Endothelial cell of umbilical vein (primary cell): ENCODE measurements around the gene JAZF1. TPM values are rescaled to one million over a fixed set of nuclear protein-coding genes. Genes with fewer than 3 reads are reported as not detected.

Experiments used
- BruUV-seq: library from RNA; stranded (reverse); fragments of 400-500 nt; replicated peaks from 2 replicates; lab custom pipeline; 2021; lab: Mats Ljungman, UMichigan
- CTCF ChIA-PET: fragments of 300-600, 350-600 bp; sonication (Branson Sonifier 250); formaldehyde crosslinking; loops from one replicate; lab custom pipeline; 2021; ENCODE audit warnings: antibody characterized with exemption, inconsistent platforms; lab: Charles Lee
- POLR2A ChIA-PET: fragments of 300-600, 350-600 bp; sonication (Branson Sonifier 250); formaldehyde crosslinking; loops from one replicate; lab custom pipeline; 2021; ENCODE audit warnings: antibody characterized with exemption, inconsistent platforms; lab: Charles Lee
- DNase-seq: peaks from one replicate; pipeline ENCODE4 v3.0.0-alpha.2; 2011; ENCODE audit warnings: low read depth, low spot score
- FAIRE-seq: peaks from 2 replicates; lab custom pipeline; 2011; peaks lifted over from hg19 to GRCh38; lab: Jason Lieb, UNC
- H2AFZ ChIP-seq: 2 replicates; pipeline ENCODE4 v1.6.0; 2012; ENCODE audit warnings: low read depth, low read length, control low read depth, inconsistent platforms
- H3K27ac ChIP-seq: 2 replicates; pipeline ENCODE4 v1.5.1; 2011; ENCODE audit warnings: low read depth, mild to moderate bottlenecking, control low read depth, low read length, moderate library complexity; ENCODE audit not compliant: insufficient read depth
- H3K27me3 ChIP-seq, 2 experiments: 2 replicates each; pipeline versions ENCODE4 v1.6.0 to v1.6.1; 2011; ENCODE audit warnings: low read length in 2 of 2, mixed read lengths in 1 of 2; ENCODE audit not compliant: control insufficient read depth in 2 of 2, insufficient read depth in 2 of 2
- H3K36me3 ChIP-seq, 2 experiments: 2 replicates in 1 of 2; 3 replicates in 1 of 2; pipeline ENCODE4 v1.5.1; 2011; ENCODE audit warnings: low read length in 2 of 2, mild to moderate bottlenecking in 1 of 2, moderate library complexity in 1 of 2; ENCODE audit not compliant: control insufficient read depth in 2 of 2, insufficient read depth in 2 of 2; ENCODE audit errors: extremely low read depth in 1 of 2
- H3K4me1 ChIP-seq: 3 replicates; pipeline ENCODE4 v1.5.1; 2011; ENCODE audit warnings: mild to moderate bottlenecking, low read length; ENCODE audit not compliant: control insufficient read depth, insufficient read depth; ENCODE audit errors: extremely low read depth
- H3K4me2 ChIP-seq: 2 replicates; pipeline ENCODE4 v1.6.1; 2011; ENCODE audit warnings: low read length, control low read depth, mixed read lengths; ENCODE audit not compliant: insufficient read depth
- H3K4me3 ChIP-seq, 3 experiments: fragments of 200-600 bp in 1 of 3; sonication (generic), shearing (Covaris generic) in 1 of 3; replicated peaks in 1 of 3; 2 replicates each; pipeline ENCODE4 v1.5.1; 2011 to 2016; ENCODE audit warnings: control low read depth in 3 of 3, low read length in 3 of 3, mild to moderate bottlenecking in 2 of 3, inconsistent platforms in 1 of 3, low read depth in 1 of 3, moderate library complexity in 1 of 3; ENCODE audit not compliant: insufficient read depth in 1 of 3
- H3K79me2 ChIP-seq: 2 replicates; pipeline ENCODE4 v1.6.0; 2012; ENCODE audit warnings: low read length, inconsistent platforms; ENCODE audit not compliant: control insufficient read depth, insufficient read depth
- H3K9ac ChIP-seq: replicated peaks from 2 replicates; pipeline ENCODE3; 2011; ENCODE audit warnings: low read length, control low read depth; ENCODE audit not compliant: insufficient read depth; ENCODE audit errors: extremely low read depth
- H3K9me1 ChIP-seq: replicated peaks from 3 replicates; pipeline ENCODE4 v1.6.0; 2011; ENCODE audit warnings: mild to moderate bottlenecking, low read length; ENCODE audit not compliant: control insufficient read depth, insufficient read depth; ENCODE audit errors: extremely low read depth
- H3K9me3 ChIP-seq: replicated peaks from 2 replicates; pipeline ENCODE4 v1.5.1; 2012; ENCODE audit warnings: low read length, inconsistent platforms; ENCODE audit not compliant: control insufficient read depth, insufficient read depth
- H4K20me1 ChIP-seq: replicated peaks from 2 replicates; pipeline ENCODE3; 2011; ENCODE audit warnings: mild to moderate bottlenecking, low read length; ENCODE audit not compliant: control insufficient read depth, insufficient read depth; ENCODE audit errors: extremely low read depth
- FOS ChIP-seq: IDR thresholded peaks from 2 replicates; pipeline ENCODE4 v1.6.1; 2011; ENCODE audit warnings: mild to moderate bottlenecking, low read length, moderate library complexity, borderline replicate concordance; ENCODE audit not compliant: insufficient read depth
- GATA2 ChIP-seq: IDR thresholded peaks from 2 replicates; pipeline ENCODE4 v1.7.0; 2011; ENCODE audit warnings: low read depth, mild to moderate bottlenecking, moderate library complexity, mixed read lengths, low read length; ENCODE audit not compliant: insufficient read length, insufficient read depth
- JUN ChIP-seq: IDR thresholded peaks from 2 replicates; pipeline ENCODE4 v1.6.1; 2011; ENCODE audit warnings: borderline replicate concordance, low read depth; ENCODE audit not compliant: insufficient read length, insufficient read depth
- MYC ChIP-seq: IDR thresholded peaks from one replicate; pipeline ENCODE4 v1.6.1; 2011; ENCODE audit warnings: mild to moderate bottlenecking, low read depth, low read length
- dilution Hi-C: fragments of 300-500 bp; cut with MboI; formaldehyde crosslinking; loops from one replicate; pipeline ENCODE4 v1.15.0; 2019; ENCODE audit warnings: low sequenced_read_pairs; ENCODE audit not compliant: extremely low pct_ligation_motif_present
- intact Hi-C: fragments of 100-400 bp; cut with micrococcal nuclease; formaldehyde crosslinking; loops from one replicate; pipeline ENCODE4 v1.10.0; 2022
- polyA plus RNA-seq, 4 experiments: library from polyadenylated mRNA; depleted of rRNA in 3 of 4; stranded (reverse) in 3 of 4; unstranded in 1 of 4; fragments of >200 nt; gene quantifications; 2 replicates each; pipeline versions ENCODE4 v1.2.1 to v1.2.3, GENCODE V29; 2011 to 2012; ENCODE audit warnings: missing spikeins in 1 of 4
- total RNA-seq: library from RNA; stranded (reverse); gene quantifications from 2 replicates; pipeline ENCODE4 v1.2.3, GENCODE V29; 2021
- TF ChIP-seq, protein P1 (sequence below), 2 donors: IDR thresholded peaks; 1 replicate in 1 of 2; 2 replicates in 1 of 2; pipeline ENCODE4 v1.5.1; 2011; ENCODE audit warnings: low read length in 2 of 2, mild to moderate bottlenecking in 2 of 2, moderate library complexity in 2 of 2, control low read depth in 1 of 2, inconsistent platforms in 1 of 2, low read depth in 1 of 2; ENCODE audit not compliant: insufficient read depth in 1 of 2; ENCODE audit errors: extremely low read depth in 1 of 2
- TF ChIP-seq, protein P2 (sequence below): IDR thresholded peaks from 2 replicates; pipeline ENCODE4 v1.6.1; 2011; ENCODE audit not compliant: insufficient read depth, insufficient read length

JAZF1 gene
- total and polyA plus RNA-seq, 2 donors (not counting 3 experiments of a cell fraction or from before 2014, with no cell fraction given): 2.5 to 16.9 TPM

DNA sequence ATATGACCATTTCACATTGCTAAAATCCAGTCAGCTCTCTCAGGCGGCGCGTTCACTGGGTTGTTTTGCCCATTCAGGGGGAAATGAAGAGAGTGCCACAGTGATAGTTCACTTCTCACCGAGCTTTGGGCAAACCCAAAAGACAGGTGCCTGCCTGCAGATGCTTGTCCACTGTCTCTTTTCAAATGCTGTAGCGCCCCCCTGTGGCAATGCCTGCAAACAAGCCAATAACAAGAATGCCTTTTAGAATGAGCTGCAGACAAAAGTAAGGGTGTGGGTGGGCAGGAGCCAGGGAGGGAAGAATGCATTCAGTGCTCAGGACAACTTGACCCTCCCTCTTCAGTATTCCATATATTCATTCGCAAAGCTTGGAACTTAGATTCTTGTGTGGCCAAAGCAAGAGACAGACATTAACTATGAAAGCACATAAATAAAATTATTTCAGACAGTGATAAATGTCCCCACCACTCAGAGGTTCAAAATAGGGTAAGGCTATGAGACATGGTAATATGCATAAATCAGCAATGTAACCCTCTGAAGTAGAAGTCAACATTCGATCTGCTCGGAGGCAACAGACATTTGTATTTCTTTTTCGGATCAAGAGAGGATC, 86.9 kb downstream of the JAZF1 start:
- no peak overlapping the region for H3K9ac ChIP-seq
- no peak overlapping the region for H3K27ac ChIP-seq
- no peak overlapping the region for H3K4me2 ChIP-seq
- no peak overlapping the region for H3K4me3 ChIP-seq
- TF ChIP-seq FOS (no peak), JUN (no peak), MYC (no peak), GATA2 (no peak)
- TF ChIP-seq, protein P1, sequence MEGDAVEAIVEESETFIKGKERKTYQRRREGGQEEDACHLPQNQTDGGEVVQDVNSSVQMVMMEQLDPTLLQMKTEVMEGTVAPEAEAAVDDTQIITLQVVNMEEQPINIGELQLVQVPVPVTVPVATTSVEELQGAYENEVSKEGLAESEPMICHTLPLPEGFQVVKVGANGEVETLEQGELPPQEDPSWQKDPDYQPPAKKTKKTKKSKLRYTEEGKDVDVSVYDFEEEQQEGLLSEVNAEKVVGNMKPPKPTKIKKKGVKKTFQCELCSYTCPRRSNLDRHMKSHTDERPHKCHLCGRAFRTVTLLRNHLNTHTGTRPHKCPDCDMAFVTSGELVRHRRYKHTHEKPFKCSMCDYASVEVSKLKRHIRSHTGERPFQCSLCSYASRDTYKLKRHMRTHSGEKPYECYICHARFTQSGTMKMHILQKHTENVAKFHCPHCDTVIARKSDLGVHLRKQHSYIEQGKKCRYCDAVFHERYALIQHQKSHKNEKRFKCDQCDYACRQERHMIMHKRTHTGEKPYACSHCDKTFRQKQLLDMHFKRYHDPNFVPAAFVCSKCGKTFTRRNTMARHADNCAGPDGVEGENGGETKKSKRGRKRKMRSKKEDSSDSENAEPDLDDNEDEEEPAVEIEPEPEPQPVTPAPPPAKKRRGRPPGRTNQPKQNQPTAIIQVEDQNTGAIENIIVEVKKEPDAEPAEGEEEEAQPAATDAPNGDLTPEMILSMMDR (IDR thresholded peaks at IDR 0.05; ENCODE audit: extremely low read depth in 1 of 2, insufficient read depth in 1 of 2, low read depth in 1 of 2, low read length in 2 of 2): peak; percentile 64 to 75
- TF ChIP-seq, protein P2, sequence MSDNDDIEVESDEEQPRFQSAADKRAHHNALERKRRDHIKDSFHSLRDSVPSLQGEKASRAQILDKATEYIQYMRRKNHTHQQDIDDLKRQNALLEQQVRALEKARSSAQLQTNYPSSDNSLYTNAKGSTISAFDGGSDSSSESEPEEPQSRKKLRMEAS: no peak
- intact Hi-C loops (loop anchor here (1.0 to 10.0 kb wide), 4 partner anchors 31 to 897 kb away; no protein-coding TSS in a partner anchor), dilution Hi-C loops (no loop called here)
- H3K4me1 ChIP-seq: no peaks in the 10 kb centered on the region
- FAIRE-seq: peak; percentile 78
- no peaks in the 10 kb centered on the region for H3K9me1 ChIP-seq
- no peaks in the 10 kb centered on the region for H3K36me3 ChIP-seq
- CTCF ChIA-PET: interaction anchor here (0.6 to 3.6 kb wide), 70 partner anchors 8 to 914 kb away, joined by 3 to 65 read pairs (median 5); partner anchors contain the start of genes HOXA11 and HOXA13
- no peaks in the 10 kb centered on the region for H3K9me3 ChIP-seq
- no peaks in the 10 kb centered on the region for H3K79me2 ChIP-seq
- no TSS peak for BruUV-seq
- H4K20me1 ChIP-seq: no peaks in the 10 kb centered on the region
- DNase-seq: peak; percentile 67
- POLR2A ChIA-PET: interaction anchor here (0.6 kb wide), 1 partner anchor 155 kb away, joined by 3 read pairs; no protein-coding TSS in a partner anchor
- no peak overlapping the region for H2AFZ ChIP-seq
- no peaks in the 10 kb centered on the region for H3K27me3 ChIP-seq
